Activated CD8-positive, alpha-beta memory T cell treated with anti-CD3 and anti-CD28 coated beads for 1 hour (primary cell): ENCODE results near the gene ERMAP.
A peak's percentile ranks its signal among the peaks of the same experiment; 100 is the strongest.
"Not testable (repeated sequence)": the region's sequence is repeated elsewhere in the genome, so short reads cannot be mapped to it uniquely, and the experiment has no call there.

Experiments used
- DNase-seq, 2 donors: peaks; one replicate each; pipeline ENCODE4 v3.0.0-alpha.2; 2020; ENCODE audit warnings: low read depth in 1 of 2; ENCODE audit errors: extremely low read depth in 1 of 2

The ERMAP gene

DNA sequence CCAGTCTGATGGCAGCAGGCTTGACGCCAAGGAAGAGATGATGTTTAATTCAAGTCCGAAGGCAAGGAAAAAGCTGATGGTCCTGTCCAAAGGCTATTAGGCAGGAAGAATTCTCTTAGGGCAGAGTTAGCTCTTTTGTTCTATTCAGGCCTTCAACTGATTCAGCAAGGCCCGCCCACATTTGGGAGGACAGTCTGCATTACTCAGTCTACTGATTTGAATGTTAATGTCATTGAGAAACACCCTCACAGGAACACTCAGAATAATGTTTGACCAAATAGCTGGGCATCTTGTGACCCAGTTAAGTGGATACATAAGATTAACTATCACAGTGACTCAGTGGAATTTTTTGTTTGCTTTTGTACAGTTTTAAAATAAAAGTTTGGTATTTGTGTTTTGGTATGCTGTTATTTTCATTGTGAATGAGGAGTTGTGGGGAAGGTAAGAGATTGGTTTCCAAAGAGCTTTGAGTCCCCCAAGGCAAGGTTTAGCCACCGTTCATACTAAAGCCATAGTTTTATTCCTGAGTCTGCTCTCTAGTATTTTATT lies 27.7 kb downstream of the ERMAP start:
- DNase-seq = no peak

DNA sequence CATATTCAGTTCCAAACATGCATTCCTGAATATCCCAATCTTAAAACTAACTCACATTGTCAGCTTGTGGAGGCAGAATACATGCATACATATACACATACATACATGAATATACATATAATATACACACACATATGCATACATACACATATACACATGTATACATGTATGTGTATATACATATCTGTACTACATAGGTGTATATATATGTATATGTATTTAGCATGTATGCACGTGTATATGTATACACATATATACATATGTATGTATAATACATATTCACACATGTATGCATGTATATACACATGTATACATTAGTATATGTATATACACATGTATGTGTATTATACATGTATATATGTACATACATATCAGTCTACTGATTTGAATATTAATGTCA lies 28.3 kb downstream of the ERMAP start:
- DNase-seq = no peak

DNA sequence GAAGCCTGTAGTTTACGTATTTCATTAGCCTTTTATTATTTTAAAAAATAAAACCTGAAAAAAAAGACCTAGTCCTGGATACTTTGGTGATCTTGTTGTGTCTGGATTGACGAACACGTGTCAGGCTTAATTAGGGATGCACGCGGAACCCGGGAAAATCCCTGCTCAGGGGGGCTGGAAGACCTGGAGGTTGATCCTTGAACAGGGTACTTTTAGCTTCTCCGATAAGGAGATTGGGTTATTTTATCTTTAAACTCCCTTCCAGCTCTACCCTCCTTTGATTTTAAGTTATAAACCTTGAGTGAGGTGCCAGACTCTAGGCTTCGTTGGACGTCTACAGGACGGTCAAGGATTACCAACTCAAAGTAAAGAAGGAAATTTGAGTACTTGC lies 28.9 kb downstream of the ERMAP start:
- no peak for DNase-seq

DNA sequence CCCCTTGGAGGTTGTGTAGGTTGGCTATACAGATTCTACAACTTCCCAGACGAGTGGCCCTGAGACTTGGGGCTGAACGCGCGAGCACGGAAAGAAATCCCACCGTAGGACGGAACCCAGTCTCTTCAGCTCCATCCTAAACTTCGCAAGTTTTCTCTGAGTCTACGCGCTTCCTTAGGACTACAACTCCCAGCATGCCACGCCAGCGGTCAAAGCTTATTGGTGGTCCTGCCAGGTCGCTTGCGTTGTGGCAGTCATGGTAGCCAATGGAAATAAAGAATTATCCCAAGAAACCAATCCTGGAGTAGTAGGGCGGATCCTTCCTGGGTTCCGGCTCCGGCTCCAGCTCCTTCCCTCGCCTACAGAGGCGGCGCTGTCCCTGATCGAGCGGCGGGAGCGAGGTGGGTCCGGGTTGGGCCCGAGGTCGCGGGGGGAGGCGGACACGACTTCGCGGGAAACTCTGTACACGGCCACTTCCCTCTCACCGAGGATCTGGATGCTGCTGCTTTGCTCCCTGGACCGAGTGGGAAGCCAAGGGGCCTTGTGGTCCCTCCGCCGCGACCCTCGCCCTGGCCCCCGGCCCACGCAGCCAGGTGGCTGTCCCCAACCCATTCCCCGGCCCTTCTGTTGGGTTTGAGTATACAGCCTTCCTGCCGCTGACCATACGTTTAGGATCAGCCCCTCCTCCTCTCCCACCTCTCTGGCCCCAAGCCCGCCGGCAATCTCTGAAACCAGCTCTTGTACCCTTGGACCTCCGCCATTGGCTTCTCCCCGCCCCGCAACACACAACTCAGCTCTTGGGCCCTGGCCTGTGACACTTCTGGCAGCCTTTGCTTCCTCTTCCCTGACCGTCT lies 29.6 kb downstream of the ERMAP start, which contains the start of gene ZNF691:
Gene ZNF691 (plus strand): TSS at position 357 of the 854 bp plus-strand sequence. CDS start 3,046 bp downstream, outside the sequence.
- DNase-seq = peak; percentile 69 to 73

DNA sequence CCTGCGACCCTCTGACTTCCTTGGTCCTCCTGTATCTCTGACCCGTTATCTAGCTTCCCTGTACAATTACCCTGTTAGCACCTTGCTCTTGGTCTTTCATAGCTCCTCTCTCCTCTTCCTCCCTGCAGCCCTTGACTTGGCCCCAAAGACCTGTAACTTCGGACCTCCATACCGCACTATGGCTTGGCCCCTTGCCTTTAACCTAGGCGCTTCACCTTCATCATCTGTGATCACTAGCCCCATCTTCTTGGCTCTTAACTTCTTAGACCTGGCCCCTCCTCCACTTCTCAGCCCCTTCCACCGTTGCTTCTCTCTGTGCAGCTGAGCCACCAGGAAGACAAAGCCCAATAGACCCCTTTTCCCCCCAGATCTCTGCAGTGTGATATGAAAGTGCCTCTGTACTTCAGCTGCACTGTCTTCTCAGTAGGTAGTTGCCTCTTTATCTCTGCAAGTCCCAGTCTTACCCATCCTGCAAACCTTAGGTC lies 30.2 kb downstream of the ERMAP start:
- DNase-seq = no peak

DNA sequence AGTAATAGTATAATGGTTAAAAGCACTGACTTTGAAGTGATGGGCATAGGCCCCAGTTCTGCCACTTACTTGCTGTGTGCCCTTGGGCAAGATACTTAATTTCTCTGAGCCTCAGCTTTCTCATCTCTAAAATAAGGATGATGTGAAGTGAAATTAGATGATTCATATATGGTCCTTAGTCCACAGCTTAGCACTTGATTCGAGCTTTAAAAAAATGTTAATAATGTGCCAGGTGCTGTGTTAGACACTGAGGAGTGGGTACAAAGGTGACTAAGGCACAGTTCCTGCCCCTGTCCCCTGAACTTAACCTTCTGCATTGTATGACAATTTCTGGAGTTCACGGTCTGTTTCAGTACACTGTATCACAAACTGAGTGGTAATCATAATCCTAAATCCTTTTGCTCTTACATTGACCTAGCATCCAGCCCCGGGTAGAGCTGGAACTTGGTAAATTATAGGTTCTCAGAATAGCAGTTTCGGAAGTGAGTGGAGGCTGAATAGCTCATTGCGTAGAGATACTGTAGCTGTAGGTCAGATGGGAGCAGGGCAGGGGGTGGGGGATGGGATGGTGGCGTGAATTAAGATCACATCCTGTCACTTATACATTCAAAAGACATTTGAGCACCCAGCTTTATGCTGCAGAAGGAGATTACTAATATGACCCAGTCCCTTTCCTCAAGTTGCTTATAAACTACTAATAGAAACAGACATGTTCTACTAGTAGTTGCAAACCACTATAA lies 31.0 kb downstream of the ERMAP start:
- DNase-seq = no peak

DNA sequence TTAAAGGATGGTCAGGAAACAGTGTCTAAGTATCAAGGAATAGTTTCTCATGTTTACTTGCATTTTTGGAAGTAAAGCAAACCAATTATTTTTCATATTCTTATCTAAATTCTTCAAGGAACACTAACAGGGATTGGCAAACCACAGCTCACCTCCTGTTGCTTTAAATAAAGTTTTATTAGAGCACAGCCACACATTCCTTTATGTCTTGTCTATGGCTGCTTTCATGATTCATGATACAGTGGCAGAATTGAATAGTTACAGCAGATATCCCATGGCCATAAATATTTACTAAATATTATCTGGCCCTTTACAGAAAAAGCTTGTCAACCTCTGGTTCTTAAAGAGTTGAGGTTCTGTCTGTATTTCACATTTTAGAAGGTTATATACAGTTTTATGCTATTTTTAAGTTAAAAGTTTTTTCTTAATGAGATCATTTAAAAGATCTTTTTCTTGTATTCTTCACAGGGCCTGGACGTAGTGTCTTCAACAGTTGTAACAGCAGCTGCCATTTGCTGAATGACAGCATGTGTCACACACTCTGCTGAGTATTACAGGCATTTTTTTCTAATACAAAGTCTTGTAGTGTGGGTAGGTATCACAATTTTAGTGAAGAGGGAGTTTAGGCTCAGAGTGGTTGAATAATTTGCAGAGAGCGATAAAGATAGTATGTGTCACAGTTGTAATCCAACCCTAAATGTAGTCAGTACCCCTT lies 32.1 kb downstream of the ERMAP start:
- DNase-seq = no peak

DNA sequence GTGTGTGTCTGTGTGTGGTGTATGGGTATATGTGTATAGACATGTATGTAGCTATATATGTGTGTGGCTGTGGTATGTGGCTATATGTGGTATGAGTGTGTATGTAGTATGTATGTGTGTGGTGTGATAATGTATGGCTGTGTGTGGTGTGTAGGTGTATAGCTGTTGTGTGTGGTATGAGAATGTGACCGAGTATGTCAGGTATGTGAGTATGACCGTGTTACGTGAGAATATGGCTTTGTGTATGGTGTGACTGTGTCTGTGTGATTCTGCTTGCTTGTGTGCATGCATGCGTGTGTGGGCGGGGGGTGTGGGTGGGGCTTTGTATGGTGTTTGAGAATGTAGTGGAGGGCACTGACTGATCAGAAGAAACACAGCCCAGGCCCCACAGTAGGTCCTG lies 33.0 kb downstream of the ERMAP start:
- DNase-seq = no peak

DNA sequence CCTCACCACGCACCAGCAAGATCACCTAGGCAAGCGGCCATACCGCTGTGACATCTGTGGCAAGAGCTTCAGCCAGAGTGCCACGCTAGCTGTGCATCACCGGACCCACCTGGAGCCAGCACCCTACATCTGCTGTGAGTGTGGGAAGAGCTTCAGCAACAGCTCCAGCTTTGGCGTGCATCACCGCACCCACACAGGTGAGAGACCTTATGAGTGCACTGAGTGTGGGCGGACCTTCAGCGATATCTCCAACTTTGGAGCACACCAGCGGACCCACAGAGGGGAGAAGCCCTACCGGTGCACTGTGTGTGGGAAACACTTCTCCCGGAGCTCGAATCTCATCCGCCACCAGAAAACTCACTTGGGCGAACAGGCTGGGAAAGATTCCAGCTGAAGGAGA lies 34.5 kb downstream of the ERMAP start:
- no peak for DNase-seq

DNA sequence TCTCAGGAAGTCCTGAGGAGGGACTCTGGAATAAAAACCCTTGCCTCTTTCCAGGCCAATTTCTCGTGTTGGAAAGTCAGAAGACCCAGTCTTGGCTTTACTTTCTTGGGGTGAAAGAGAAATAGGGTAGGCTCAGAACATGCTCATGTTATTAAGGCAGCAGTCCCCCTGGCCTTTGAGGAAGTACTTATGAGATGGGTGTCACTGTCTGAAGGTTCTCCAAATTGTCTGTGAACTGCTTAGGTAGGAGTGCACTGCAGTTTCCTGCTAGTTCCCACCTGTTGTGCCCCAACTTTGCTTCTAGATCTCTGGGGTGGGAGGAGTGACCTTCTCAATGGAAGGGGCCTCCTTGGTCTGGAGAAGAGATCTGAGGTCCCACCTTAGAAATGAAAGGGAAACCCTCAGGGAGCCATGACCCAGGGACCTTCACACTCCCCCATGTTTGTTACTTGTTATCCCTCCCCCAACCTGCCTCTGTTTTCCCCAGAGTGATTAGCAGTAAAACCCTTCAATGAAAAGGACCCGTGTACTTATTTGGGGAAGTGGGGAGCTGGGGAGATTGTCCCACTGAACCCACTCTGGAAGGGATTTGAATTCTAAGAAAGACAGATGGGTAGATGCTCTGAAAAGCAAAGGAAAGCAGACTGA lies 35.2 kb downstream of the ERMAP start:
- DNase-seq = no peak

DNA sequence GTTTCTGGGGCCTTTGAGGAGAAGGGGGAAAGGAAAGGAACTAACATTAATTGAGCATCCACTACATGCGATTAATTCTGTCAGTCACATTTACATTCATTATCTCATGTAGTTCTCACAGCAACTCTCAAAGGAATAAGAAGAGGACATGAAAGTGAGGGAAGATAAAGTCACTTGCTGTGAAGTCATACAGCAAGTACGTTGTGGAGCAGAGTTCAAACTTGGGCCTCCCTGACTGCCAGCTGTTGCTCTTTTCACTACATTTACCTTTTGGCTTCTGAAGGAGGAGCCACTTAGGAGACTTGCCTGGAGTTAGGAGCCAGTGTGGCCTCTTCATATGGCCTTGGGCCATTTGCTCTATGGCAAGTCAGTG lies 35.7 kb downstream of the ERMAP start:
- DNase-seq = no peak

DNA sequence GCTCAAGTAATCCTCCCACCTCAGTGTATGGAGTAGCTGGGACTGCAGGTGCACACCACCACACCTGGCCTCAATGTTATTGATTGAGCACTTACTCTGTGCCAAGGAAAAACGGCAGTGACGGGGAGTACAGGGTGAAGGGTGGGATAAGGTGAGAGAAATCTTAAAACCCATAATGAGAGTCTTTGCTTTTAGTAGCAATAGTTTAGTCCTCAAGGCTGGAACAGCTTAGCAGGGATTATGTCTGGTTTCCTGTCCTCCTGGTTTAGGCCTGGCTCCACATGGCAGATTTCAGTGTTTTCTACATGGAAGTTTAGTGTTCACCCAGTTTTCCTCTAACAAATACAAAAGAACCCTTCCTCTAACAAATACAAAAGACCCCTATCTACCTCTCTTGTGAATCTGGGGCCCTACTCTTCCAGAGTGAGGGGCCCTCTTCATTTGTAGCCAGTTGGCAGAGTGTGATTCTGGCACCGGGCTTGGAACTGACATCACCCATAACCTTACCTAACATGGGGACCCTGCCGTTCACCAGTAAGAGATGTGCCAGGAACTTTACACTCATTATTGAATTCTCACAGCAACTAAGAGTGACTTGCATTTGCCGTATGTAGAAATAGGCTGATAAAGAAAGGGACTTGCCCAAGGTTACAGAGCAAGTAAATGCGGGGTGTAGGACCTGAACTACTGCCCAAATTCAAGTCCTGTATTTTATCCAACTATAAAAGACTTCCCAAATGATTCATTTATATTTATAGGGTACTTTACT lies 36.4 kb downstream of the ERMAP start:
- no peak for DNase-seq

DNA sequence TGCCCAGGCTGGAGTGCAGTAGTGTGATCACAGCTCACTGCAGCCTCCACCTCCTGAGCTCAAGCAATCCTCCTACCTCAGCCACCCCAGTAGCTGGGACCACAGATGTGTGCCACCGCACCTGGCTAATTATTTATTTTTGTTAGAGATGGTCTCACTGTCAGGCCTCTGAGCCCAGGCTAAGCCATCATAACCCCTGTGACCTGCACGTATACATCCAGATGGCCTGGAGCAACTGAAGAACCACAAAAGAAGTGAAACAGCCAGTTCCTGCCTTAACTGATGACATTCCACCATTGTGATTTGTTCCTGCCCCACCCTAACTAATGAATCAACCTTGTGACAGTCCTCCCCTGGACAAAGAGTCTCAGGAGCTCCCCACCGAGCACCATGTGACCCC lies 39.6 kb downstream of the ERMAP start:
- DNase-seq = not testable (repeated sequence)

DNA sequence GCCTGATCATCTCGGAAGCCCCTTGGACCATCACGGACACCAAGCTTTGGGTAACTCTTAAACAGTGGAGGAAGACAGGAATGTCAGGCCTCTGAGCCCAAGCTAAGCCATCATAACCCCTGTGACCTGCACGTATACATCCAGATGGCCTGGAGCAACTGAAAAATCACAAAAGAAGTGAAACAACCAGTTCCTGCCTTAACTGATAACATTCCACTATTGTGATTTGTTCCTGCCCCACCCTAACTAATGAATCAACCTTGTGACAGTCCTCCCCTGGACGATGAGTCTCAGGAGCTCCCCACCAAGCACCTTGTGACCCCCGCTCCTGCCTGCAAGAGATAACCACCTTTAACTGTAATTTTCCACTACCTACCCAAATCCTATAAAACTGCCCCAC lies 42.4 kb downstream of the ERMAP start:
- not testable (repeated sequence) for DNase-seq

DNA sequence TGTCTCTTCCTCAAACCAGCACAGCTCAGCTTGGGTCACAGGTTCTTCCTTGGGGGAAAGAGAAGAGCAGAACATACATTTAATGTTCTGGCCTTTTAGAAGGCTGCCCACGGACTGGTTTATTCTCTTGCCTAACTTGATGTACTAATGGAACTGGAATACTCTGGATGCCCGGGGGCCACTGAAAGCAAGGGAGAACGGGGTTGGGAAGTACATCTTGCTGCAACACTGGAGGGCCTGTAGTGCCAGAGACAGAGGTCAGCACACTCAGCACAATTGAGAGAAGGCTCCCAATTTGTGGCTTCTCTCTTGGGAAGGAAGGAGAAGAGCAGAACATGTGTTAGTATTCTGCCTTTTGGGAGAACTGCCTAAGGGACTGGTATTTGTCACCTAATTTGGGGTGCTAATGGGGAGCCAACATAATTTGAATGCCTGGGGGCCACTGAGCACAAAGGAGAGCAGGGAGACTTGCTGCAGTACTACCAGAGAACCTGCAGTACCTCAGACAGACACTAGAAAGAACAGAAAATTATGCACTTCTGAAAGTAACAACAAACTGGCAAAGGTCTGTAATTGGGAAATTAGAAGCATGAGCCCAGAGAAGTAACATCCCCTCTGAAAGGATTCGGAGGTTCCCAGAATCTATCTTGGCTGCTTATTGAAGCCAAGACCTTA lies 43.6 kb downstream of the ERMAP start:
- DNase-seq = no peak

DNA sequence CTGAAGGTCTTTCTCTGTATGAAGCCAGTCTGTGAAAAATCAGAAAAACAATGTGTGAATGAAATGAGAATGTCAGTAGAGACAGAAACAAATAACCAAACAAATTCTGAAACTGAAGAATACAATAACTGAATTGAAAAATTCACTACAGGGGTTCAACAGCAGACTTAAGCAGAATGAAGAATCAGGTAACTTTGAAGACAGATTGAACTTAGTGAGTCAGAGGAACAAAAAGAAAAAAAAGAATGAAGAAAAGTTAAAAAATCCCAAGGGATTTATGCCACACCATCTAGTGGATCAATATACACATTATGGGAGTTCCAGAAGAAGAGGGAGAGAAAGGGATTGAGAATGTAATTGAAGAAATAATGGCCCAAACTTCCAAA lies 44.1 kb downstream of the ERMAP start:
- no peak for DNase-seq

DNA sequence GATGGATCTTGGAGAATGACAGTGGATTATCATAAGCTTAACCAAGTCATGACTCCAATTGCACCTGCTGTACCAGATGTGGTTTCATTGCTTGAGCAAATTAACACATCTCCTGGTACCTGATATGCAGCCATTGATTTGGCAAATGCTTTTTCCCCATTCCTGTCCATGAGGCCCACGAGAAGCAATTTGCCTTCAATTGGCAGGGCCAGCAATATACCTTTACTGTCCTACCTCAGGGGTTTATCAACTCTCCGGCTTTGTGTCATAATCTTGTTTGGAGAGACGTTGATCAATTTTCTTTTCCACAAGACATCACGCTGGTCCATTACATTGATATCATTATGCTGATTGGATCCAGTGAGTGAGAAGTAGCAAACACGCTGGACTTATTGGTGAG lies 49.6 kb downstream of the ERMAP start:
- DNase-seq = no peak

DNA sequence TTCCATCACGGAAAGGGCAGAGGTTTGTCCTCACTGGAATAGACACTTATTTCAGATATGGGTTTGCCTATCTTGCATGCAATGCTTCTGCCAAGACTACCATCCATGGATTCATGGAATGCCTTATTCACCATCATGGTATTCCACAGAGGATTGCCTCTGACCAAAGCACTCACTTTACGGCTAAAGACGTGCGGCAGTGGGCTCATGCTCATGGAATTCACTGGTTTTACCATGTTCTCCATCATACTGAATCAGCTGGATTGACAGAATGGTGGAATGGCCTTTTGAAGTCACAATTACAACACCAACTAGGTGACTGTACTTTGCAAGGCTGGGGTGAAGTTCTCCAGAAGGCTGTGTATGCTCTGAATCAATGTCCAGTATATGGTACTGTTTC lies 51.5 kb downstream of the ERMAP start:
- not testable (repeated sequence) for DNase-seq

DNA sequence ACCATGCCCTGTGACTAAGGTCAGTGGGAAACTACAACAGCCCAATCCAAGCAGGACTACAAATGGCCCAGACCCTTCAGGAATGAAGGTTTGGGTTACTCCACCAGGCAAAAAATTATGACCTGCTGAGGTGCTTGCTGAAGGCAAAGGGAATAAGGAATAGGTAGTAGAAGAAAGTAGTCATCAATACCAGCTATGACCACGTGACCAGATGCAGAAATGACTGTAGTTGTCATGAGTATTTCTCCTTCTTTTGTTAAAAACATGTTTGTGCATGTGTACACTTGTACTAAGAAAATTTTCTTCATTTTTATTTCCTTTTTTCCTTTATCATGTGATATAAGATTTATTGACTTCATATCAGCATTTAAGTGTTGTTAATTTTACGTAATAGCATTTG lies 52.3 kb downstream of the ERMAP start:
- DNase-seq = not testable (repeated sequence)
